Keratinocyte (primary cell): ENCODE data around the gene ARPC5. TPM values are rescaled to one million over a fixed set of nuclear protein-coding genes. Genes with fewer than 3 reads are reported as not detected.

Experiments used
- DNase-seq: peaks from one replicate; pipeline ENCODE4 v3.0.0-alpha.2; 2011; ENCODE audit warnings: low read depth, missing footprints, low spot score
- FAIRE-seq: peaks from 2 replicates; lab custom pipeline; 2011; peaks lifted over from hg19 to GRCh38; lab: Jason Lieb, UNC
- H2AFZ ChIP-seq: 2 replicates; pipeline ENCODE4 v1.6.0; 2012; ENCODE audit warnings: low read length, control low read depth, inconsistent platforms; ENCODE audit not compliant: control insufficient read depth
- H3K27ac ChIP-seq: 2 replicates; pipeline ENCODE4 v1.5.1; 2011; ENCODE audit warnings: low read length; ENCODE audit not compliant: control insufficient read depth, insufficient read depth
- H3K27me3 ChIP-seq: 3 replicates; pipeline ENCODE4 v1.6.0; 2011; ENCODE audit warnings: low read length; ENCODE audit not compliant: control insufficient read depth, insufficient read depth; ENCODE audit errors: extremely low read depth
- H3K36me3 ChIP-seq, 2 experiments: 2 replicates in 1 of 2; 3 replicates in 1 of 2; pipeline ENCODE4 v1.5.1; 2011; ENCODE audit warnings: low read length in 2 of 2, mild to moderate bottlenecking in 1 of 2; ENCODE audit not compliant: control insufficient read depth in 2 of 2, insufficient read depth in 2 of 2; ENCODE audit errors: extremely low read depth in 1 of 2
- H3K4me1 ChIP-seq: 3 replicates; pipeline ENCODE4 v1.5.1; 2011; ENCODE audit warnings: low read length; ENCODE audit not compliant: control insufficient read depth, insufficient read depth; ENCODE audit errors: extremely low read depth
- H3K4me2 ChIP-seq: 3 replicates; pipeline ENCODE4 v1.6.0; 2011; ENCODE audit warnings: low read depth, low read length; ENCODE audit not compliant: control insufficient read depth, insufficient read depth; ENCODE audit errors: extremely low read depth
- H3K4me3 ChIP-seq, 3 experiments: fragments of 200-600 bp in 1 of 3; sonication (generic) in 1 of 3; 2 replicates in 2 of 3; 3 replicates in 1 of 3; pipeline ENCODE4 v1.5.1; 2011 to 2016; ENCODE audit warnings: low read length in 3 of 3, mild to moderate bottlenecking in 3 of 3, control low read depth in 2 of 3, inconsistent platforms in 1 of 3, low read depth in 1 of 3, mixed read lengths in 1 of 3, mixed run types in 1 of 3, moderate library complexity in 1 of 3; ENCODE audit not compliant: control insufficient read depth in 2 of 3, insufficient read depth in 2 of 3; ENCODE audit errors: extremely low read depth in 1 of 3
- H3K79me2 ChIP-seq: 2 replicates; pipeline ENCODE4 v1.6.0; 2012; ENCODE audit warnings: low read length; ENCODE audit not compliant: control insufficient read depth, insufficient read depth
- H3K9ac ChIP-seq: 3 replicates; pipeline ENCODE4 v1.6.0; 2011; ENCODE audit warnings: low read length; ENCODE audit not compliant: control insufficient read depth, insufficient read depth; ENCODE audit errors: extremely low read depth
- H3K9me1 ChIP-seq: 3 replicates; pipeline ENCODE4 v1.6.0; 2011; ENCODE audit warnings: low read length; ENCODE audit not compliant: control insufficient read depth, insufficient read depth; ENCODE audit errors: extremely low read depth
- H3K9me3 ChIP-seq: 2 replicates; pipeline ENCODE4 v1.5.1; 2012; ENCODE audit warnings: low read depth, low read length; ENCODE audit not compliant: control insufficient read depth
- H4K20me1 ChIP-seq: 3 replicates; pipeline ENCODE4 v1.6.0; 2011; ENCODE audit warnings: low read length; ENCODE audit not compliant: control insufficient read depth, insufficient read depth; ENCODE audit errors: extremely low read depth
- EZH2 ChIP-seq: IDR thresholded peaks from one replicate; pipeline ENCODE4 v1.6.1; 2012; ENCODE audit warnings: inconsistent platforms, mild to moderate bottlenecking, low read length, moderate library complexity
- dilution Hi-C: fragments of 300-500 bp; cut with MboI; formaldehyde crosslinking; loops from one replicate; pipeline ENCODE4 v1.7.0; 2020; ENCODE audit warnings: low sequenced_read_pairs; ENCODE audit not compliant: extremely low pct_ligation_motif_present
- polyA plus RNA-seq, 5 experiments: library from polyadenylated mRNA; depleted of rRNA in 3 of 5; stranded (reverse) in 3 of 5; stranded (forward) in 1 of 5; unstranded in 1 of 5; fragments of >200 nt; gene quantifications; 1 replicate in 1 of 5; 2 replicates in 3 of 5; 3 replicates in 1 of 5; pipeline versions ENCODE4 v1.2.1 to v1.2.3, GENCODE V29; 2011 to 2012; ENCODE audit warnings: missing spikeins in 2 of 5, low read depth in 1 of 5, low replicate concordance in 1 of 5
- TF ChIP-seq, protein P1 (sequence below), 3 experiments: IDR thresholded peaks in 1 of 3; conservative IDR thresholded peaks in 1 of 3; optimal IDR thresholded peaks in 1 of 3; 2 replicates in 2 of 3; 3 replicates in 1 of 3; pipeline versions ENCODE3 to v1.5.1; 2011; ENCODE audit warnings: low read length in 3 of 3, mild to moderate bottlenecking in 3 of 3, moderate library complexity in 2 of 3, control low read depth in 1 of 3, inconsistent platforms in 1 of 3; ENCODE audit not compliant: insufficient read depth in 2 of 3; ENCODE audit errors: extremely low read depth in 1 of 3

The ARPC5 gene
- polyA plus RNA-seq, 1 donor (not counting 4 experiments of a cell fraction or from before 2014, with no cell fraction given): 255 TPM

DNA sequence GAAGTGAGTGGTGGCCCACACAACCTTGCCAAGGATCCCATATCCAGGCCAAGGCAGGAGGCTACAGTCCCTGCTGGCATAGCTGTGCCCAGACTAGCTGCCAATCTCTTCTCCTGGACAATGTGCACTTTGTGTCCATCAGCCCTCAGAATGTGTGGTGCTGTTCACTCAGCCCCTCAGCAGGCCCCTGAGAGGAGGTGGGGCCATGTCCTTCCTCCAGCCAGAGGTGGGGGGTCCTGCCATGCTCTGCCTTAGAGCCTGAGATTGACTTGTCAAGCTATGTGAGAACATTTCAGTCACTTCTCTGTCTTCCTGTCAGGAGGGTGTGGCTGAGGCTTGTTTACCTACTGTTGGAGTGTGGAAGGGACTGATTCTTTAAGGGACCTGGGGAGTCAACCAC lies 46.8 kb downstream of the ARPC5 start:
- H3K27me3 ChIP-seq: no peaks in the 10 kb centered on the region
- H3K9me1 ChIP-seq: no peaks in the 10 kb centered on the region
- dilution Hi-C loops: no loop called here
- H3K4me3 ChIP-seq: peak overlapping the region in 2 of 3 experiments; percentile 5 to 29
- peak overlapping the region; percentile 67 for H3K4me2 ChIP-seq
- peaks cover 14% of the 10 kb centered on the region for H3K4me1 ChIP-seq
- H3K27ac ChIP-seq: no peak overlapping the region
- TF ChIP-seq, protein P1, sequence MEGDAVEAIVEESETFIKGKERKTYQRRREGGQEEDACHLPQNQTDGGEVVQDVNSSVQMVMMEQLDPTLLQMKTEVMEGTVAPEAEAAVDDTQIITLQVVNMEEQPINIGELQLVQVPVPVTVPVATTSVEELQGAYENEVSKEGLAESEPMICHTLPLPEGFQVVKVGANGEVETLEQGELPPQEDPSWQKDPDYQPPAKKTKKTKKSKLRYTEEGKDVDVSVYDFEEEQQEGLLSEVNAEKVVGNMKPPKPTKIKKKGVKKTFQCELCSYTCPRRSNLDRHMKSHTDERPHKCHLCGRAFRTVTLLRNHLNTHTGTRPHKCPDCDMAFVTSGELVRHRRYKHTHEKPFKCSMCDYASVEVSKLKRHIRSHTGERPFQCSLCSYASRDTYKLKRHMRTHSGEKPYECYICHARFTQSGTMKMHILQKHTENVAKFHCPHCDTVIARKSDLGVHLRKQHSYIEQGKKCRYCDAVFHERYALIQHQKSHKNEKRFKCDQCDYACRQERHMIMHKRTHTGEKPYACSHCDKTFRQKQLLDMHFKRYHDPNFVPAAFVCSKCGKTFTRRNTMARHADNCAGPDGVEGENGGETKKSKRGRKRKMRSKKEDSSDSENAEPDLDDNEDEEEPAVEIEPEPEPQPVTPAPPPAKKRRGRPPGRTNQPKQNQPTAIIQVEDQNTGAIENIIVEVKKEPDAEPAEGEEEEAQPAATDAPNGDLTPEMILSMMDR (optimal IDR thresholded peaks at IDR 0.05 in 1 of 3, IDR thresholded peaks at IDR 0.05 in 1 of 3, conservative IDR thresholded peaks at IDR 0.05 in 1 of 3; ENCODE audit: extremely low read depth in 1 of 3, insufficient read depth in 2 of 3, low read length in 3 of 3): no peak
- TF ChIP-seq EZH2: no peak
- no peaks in the 10 kb centered on the region for H4K20me1 ChIP-seq
- no peaks in the 10 kb centered on the region for H3K36me3 ChIP-seq
- no peak overlapping the region for H3K9ac ChIP-seq
- no peaks in the 10 kb centered on the region for H3K79me2 ChIP-seq
- DNase-seq (no peak), FAIRE-seq (no peak)
- H3K9me3 ChIP-seq: no peaks in the 10 kb centered on the region
- peak overlapping the region; percentile 45 for H2AFZ ChIP-seq

DNA sequence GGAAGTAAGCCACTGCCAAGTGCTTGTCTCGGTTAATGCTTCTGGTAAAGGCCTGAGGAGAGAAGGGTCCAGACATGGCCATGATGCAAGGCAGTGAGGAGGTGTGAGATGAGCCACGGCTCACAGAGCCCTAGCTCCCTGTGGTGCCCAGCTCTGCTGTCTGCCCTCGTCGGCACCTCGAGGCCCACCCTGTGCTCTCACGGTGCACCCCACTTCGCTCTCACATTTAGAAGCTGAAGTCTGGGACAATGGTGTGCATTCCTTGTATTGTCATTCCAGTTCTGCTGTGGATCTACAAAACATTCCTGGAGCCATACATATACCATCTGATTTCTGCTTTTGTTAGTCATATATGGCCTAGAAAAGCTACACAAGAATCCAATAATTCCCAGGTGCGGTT lies 48.7 kb downstream of the ARPC5 start:
- no peaks in the 10 kb centered on the region for H3K27me3 ChIP-seq
- peaks cover 14% of the 10 kb centered on the region for H3K4me1 ChIP-seq
- no peak overlapping the region for H2AFZ ChIP-seq
- no peak overlapping the region for H3K4me2 ChIP-seq
- no peak overlapping the region for H3K9ac ChIP-seq
- no peak overlapping the region for H3K27ac ChIP-seq
- TF ChIP-seq, protein P1 (optimal IDR thresholded peaks at IDR 0.05 in 1 of 3, IDR thresholded peaks at IDR 0.05 in 1 of 3, conservative IDR thresholded peaks at IDR 0.05 in 1 of 3; ENCODE audit: extremely low read depth in 1 of 3, insufficient read depth in 2 of 3, low read length in 3 of 3): no peak
- TF ChIP-seq EZH2: no peak
- dilution Hi-C loops: no loop called here
- no peaks in the 10 kb centered on the region for H3K9me1 ChIP-seq
- no peak for FAIRE-seq
- H3K4me3 ChIP-seq: no peak overlapping the region
- no peaks in the 10 kb centered on the region for H4K20me1 ChIP-seq
- no peaks in the 10 kb centered on the region for H3K36me3 ChIP-seq
- no peaks in the 10 kb centered on the region for H3K79me2 ChIP-seq
- no peaks in the 10 kb centered on the region for H3K9me3 ChIP-seq
- no peak for DNase-seq
